Measurements from ENCODE around the gene PPP1R26. TPM values are rescaled to one million over a fixed set of nuclear protein-coding genes. Genes with fewer than 3 reads are reported as not detected.
"Not testable (repeated sequence)": the region's sequence is repeated elsewhere in the genome, so short reads cannot be mapped to it uniquely, and the experiment has no call there.

Gene PPP1R26
- polyA plus RNA-seq, 1 experiment, result 6.0 TPM

- ChIA-PET CTCF (no interaction called here), POLR2A (no interaction called here)
- Histone ChIP-seq H3K36me3 (ENCODE audit: control insufficient read depth, insufficient read depth, low read length) (no peaks in the 10 kb centered on the region), H3K4me3 (ENCODE audit: low read depth, low read length) (no peak overlapping the region), H3K27me3 (ENCODE audit: control insufficient read depth, insufficient read depth, low read length) (no peaks in the 10 kb centered on the region; the same call in 1 of the 2 replicates)
- DNase-seq (ENCODE audit: low read depth), result no peak
- TF ChIP-seq CTCF (IDR thresholded peaks at IDR 0.05; ENCODE audit: insufficient read depth, low read depth, low read length), result no peak
Observed at GRCh38 chr9:135531096-135531495, 51.5 kb downstream of the PPP1R26 start.

GRCh38 chr9:135533113-135533512, 53.5 kb downstream of the PPP1R26 start:
- POLR2A ChIA-PET, result interaction anchor here (0.6 to 0.7 kb wide), 2 partner anchors 20 to 627 kb away, joined by 4 to 6 read pairs; no protein-coding TSS in a partner anchor
- H3K27me3 ChIP-seq (ENCODE audit: control insufficient read depth, insufficient read depth, low read length), result no peaks in the 10 kb centered on the region; the same call in 1 of the 2 replicates

GRCh38 chr9:135533674-135534073, 54.1 kb downstream of the PPP1R26 start:
- POLR2A ChIA-PET, result no interaction called here
- DNase-seq (ENCODE audit: low read depth), result no peak
- CTCF ChIA-PET, result interaction anchor here (0.6 to 1.0 kb wide), 2 partner anchors 18 to 29 kb away, joined by 3 read pairs; no protein-coding TSS in a partner anchor
- Histone ChIP-seq H3K27me3 (ENCODE audit: control insufficient read depth, insufficient read depth, low read length) (no peaks in the 10 kb centered on the region; the same call in 1 of the 2 replicates), H3K36me3 (ENCODE audit: control insufficient read depth, insufficient read depth, low read length) (no peaks in the 10 kb centered on the region), H3K4me3 (ENCODE audit: low read depth, low read length) (no peak overlapping the region)
- no peak for TF ChIP-seq CTCF (IDR thresholded peaks at IDR 0.05; ENCODE audit: insufficient read depth, low read depth, low read length)

More at GRCh38 chr9:135533113-135533512, 53.5 kb downstream of the PPP1R26 start:
- TF ChIP-seq CTCF (IDR thresholded peaks at IDR 0.05; ENCODE audit: insufficient read depth, low read depth, low read length), result no peak
- no peaks in the 10 kb centered on the region for H3K36me3 ChIP-seq (ENCODE audit: control insufficient read depth, insufficient read depth, low read length)
- no peak overlapping the region for H3K4me3 ChIP-seq (ENCODE audit: low read depth, low read length)
- no peak for DNase-seq (ENCODE audit: low read depth)
- CTCF ChIA-PET, result interaction anchor here (0.6 to 1.0 kb wide), 2 partner anchors 18 to 28 kb away, joined by 3 read pairs; no protein-coding TSS in a partner anchor

- H3K27me3 ChIP-seq (ENCODE audit: control insufficient read depth, insufficient read depth, low read length); CTCF ChIA-PET; H3K4me3 ChIP-seq (ENCODE audit: low read depth, low read length); POLR2A ChIA-PET; H3K36me3 ChIP-seq (ENCODE audit: control insufficient read depth, insufficient read depth, low read length); DNase-seq (ENCODE audit: low read depth): not testable (repeated sequence)
Observed at GRCh38 chr9:135534192-135534711, 54.7 kb downstream of the PPP1R26 start.

DNA sequence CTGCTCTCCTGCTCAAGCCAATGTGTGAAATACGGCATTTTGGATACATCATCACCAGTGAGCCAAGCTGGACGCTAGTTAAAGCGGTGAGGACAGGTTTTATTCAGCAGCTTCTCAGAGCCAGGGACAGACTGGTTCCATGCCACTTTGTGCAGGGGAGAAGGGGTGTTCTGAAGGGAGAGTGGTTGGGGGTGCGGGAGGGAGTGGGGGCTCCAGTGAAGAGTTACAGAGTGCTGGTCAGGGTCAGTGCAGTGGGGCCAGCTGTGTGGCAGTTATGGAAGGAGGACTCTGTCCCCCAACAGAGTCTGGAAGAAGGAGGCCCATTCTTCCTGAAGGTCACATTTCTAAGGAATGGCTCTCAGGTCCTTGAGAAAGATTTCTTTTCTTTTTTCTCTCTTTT, 55.2 kb downstream of the PPP1R26 start:
- DNase-seq (ENCODE audit: low read depth); H3K27me3 ChIP-seq (ENCODE audit: control insufficient read depth, insufficient read depth, low read length); POLR2A ChIA-PET; CTCF ChIA-PET; H3K36me3 ChIP-seq (ENCODE audit: control insufficient read depth, insufficient read depth, low read length); H3K4me3 ChIP-seq (ENCODE audit: low read depth, low read length): not testable (repeated sequence)

DNA sequence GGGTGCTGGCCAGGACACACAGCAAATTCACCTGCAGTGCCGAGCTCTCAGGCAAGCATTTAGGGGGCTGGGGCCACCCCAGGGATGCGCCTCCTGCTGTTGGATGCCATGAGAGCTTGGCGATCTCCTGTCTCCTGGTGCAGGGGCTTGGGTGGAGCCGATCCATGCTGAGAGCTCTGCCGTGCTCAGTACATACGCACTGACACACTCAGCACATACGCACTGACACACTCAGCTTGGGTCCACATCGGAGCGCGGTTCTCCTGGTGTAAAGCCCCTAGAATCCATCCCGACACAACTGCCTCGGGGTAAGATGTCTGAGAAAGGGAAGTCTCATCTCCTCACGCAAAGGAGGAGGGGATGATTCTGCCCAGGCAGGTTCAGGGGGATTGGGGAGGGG, 56.0 kb downstream of the PPP1R26 start:
- H3K36me3 ChIP-seq (ENCODE audit: control insufficient read depth, insufficient read depth, low read length); H3K4me3 ChIP-seq (ENCODE audit: low read depth, low read length); DNase-seq (ENCODE audit: low read depth); POLR2A ChIA-PET; CTCF ChIA-PET; H3K27me3 ChIP-seq (ENCODE audit: control insufficient read depth, insufficient read depth, low read length): not testable (repeated sequence)

DNA sequence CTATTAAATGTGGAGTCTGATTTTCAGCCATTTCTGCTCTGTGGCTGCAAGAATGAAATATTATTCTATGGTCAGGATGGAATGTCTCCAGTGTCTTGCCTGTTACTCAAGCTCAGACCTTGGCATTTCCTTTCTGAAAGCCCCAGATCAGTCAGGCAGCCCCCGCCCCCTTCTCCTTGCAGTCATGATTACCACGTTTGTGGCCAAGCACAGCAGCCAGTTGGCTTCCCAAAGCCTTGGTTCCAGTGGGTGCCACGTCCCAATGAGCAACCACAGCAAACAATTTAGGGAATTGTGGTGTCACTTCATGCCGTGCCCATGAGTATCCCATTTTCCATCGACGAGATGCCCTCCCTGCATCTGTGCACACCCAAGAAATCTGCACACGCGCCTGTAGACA, 56.6 kb downstream of the PPP1R26 start:
- Histone ChIP-seq H3K4me3 (ENCODE audit: low read depth, low read length) (no peak overlapping the region), H3K36me3 (ENCODE audit: control insufficient read depth, insufficient read depth, low read length) (no peaks in the 10 kb centered on the region), H3K27me3 (ENCODE audit: control insufficient read depth, insufficient read depth, low read length) (no peaks in the 10 kb centered on the region)
- no peak for DNase-seq (ENCODE audit: low read depth)
- ChIA-PET CTCF (interaction anchor here (0.5 kb wide), 1 partner anchor 11 kb away, joined by 3 read pairs; no protein-coding TSS in a partner anchor), POLR2A (no interaction called here)
- TF ChIP-seq CTCF (IDR thresholded peaks at IDR 0.05; ENCODE audit: insufficient read depth, low read depth, low read length), result no peak

Data from BJ (cell line).